Central memory CD8-positive, alpha-beta T cell (primary cell): ENCODE measurements around the gene YTHDF2.
"Not testable (repeated sequence)": the region's sequence is repeated elsewhere in the genome, so short reads cannot be mapped to it uniquely, and the experiment has no call there.

Experiments
- ATAC-seq: fragments of 150-1000 bp; cut with Tn5 transposase; replicated peaks from 2 replicates; pipeline ENCODE4 v1.10.0; 2022; ENCODE audit warnings: mild to moderate bottlenecking, moderate FRiP score, moderate number of reproducible peaks; ENCODE audit not compliant: poor library complexity, severe bottlenecking; ENCODE audit errors: extremely low read depth
- DNase-seq, 2 donors: peaks; one replicate each; pipeline ENCODE4 v3.0.0; 2021; ENCODE audit warnings: low spot score in 2 of 2
- H3K27ac Mint-ChIP-seq: one replicate; pipeline ENCODE4 v1.8.0; 2022; ENCODE audit warnings: low read depth, mild to moderate bottlenecking, moderate library complexity, mixed read lengths
- H3K27me3 Mint-ChIP-seq: one replicate; pipeline ENCODE4 v1.8.0; 2022; ENCODE audit warnings: mixed read lengths
- H3K36me3 Mint-ChIP-seq: one replicate; pipeline ENCODE4 v1.8.0; 2022; ENCODE audit warnings: mild to moderate bottlenecking, moderate library complexity, mixed read lengths; ENCODE audit not compliant: insufficient read depth
- H3K4me1 Mint-ChIP-seq: one replicate; pipeline ENCODE4 v1.8.0; 2022; ENCODE audit warnings: mixed read lengths
- H3K4me3 Mint-ChIP-seq: one replicate; pipeline ENCODE4 v1.8.0; 2022; ENCODE audit warnings: mild to moderate bottlenecking, moderate library complexity, mixed read lengths
- H3K9me3 Mint-ChIP-seq: one replicate; pipeline ENCODE4 v1.8.0; 2022; ENCODE audit warnings: mixed read lengths

The YTHDF2 gene

DNA sequence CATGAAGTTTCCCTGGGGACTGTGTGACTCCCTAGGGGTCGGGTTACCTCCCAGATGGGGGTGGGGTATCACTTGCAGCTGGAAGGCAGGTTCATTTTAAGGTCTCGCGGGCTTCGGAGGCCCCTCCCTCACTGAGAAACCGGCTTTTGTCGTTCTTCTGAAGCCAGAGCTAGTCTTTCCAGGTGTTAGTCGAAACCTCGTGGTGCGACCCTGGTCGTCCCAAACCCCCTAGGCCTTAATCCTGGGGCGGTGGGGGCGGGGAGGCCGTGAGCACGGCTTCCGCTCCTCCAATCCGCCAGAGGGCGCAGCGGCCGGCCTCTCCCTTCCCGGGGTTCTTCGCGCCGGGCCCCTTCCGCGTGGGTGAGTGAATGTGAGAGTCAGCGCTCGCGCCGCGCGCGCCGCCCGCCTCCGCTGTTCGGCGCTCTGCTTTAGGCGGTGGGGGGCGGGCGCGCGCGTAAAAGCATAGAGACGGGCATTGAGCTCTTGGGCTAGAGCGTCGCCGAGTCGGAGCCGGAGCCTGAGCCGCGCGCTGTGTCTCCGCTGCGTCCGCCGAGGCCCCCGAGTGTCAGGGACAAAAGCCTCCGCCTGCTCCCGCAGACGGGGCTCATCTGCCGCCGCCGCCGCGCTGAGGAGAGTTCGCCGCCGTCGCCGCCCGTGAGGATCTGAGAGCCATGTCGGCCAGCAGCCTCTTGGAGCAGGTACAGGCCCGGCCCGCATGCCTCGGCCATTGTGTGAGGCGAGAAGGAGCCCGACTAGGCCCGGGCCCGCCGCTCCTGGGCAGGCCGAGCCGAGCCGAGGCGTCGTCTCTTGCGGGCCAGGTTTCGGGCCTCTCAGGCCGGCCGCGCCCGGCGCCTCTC, at the start of gene YTHDF2:
TSS of gene YTHDF2 (plus strand) at position 491 of the 857 bp plus-strand sequence. CDS start at position 672, 181 bp downstream.
- no peaks in the 10 kb centered on the region for H3K27me3 Mint-ChIP-seq
- peak within 1 kb of the TSS; percentile 99 for H3K4me3 Mint-ChIP-seq
- ATAC-seq: peak; percentile 95

DNA sequence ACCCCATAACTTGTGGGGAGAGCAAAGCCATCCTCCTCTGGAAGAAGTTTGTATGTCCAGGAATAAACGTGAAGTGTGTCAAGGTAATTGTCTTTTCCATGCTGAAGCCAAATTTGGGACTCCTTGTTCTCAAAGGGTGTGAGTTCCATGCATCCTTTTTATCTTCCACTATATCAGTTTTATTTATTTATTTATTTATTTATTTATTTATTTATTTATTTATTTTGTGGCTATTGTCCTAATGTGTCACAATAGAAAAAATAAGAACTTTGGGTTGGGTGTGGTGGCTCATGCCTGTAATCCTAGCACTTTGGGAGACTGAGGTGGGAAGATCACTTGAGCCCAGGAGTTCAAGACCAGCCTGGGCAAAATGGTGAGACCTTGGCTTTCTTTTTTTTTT, 45.1 kb upstream of the YTHDF2 start:
- not testable (repeated sequence) for H3K4me3 Mint-ChIP-seq, ATAC-seq, DNase-seq, H3K4me1 Mint-ChIP-seq, H3K27ac Mint-ChIP-seq, H3K27me3 Mint-ChIP-seq, H3K9me3 Mint-ChIP-seq
- peaks cover 51% of the 10 kb centered on the region for H3K36me3 Mint-ChIP-seq

More for the DNA sequence above, at the start of gene YTHDF2:
- H3K27ac Mint-ChIP-seq: peak within 1 kb of the TSS; percentile 97
- no peaks in the 10 kb centered on the region for H3K9me3 Mint-ChIP-seq
- peak; percentile 95 for DNase-seq
- H3K4me1 Mint-ChIP-seq: peaks cover 27% of the 10 kb centered on the region
- H3K36me3 Mint-ChIP-seq: peaks cover 47% of the 10 kb centered on the region

DNA sequence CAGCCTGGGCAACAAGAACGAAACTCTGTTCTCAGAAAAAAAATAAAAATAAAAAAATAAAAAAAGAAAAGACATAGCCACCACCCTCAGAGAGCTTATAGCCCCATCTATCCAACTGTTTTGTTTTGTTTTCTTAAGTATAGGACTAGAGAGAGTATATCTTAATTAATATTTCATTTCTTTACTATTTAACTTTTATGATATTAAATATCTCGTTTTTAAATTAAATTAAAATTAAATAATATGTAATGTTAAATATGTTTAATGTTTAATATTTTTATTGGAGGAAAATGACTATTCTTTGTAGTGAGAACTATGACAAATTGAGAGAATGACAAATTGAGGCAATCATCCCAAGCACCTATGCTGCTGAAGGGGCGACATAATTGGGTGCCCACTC, 33.1 kb upstream of the YTHDF2 start:
- H3K9me3 Mint-ChIP-seq: no peaks in the 10 kb centered on the region
- H3K27ac Mint-ChIP-seq: no peak overlapping the region
- no peak overlapping the region for H3K4me3 Mint-ChIP-seq

DNA sequence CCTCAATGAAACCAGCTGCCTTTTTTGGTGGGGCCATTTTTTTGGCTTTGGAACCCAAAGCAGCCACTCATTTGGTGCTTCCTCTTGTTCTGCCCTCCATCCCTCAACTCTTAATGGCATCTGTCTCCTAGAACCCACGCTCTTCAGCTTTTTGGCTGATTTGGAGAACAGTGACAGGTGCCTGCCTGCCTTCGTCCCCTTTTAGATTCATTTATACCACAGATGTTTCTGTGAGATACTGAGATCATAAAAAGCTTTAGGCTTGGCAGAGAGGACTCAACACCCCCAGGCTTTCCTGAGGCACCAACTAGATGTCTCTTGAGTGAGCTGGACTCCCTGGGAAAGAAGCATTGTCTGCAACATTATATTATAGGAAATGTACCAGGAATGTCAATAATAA, 20.4 kb upstream of the YTHDF2 start:
- Mint-ChIP-seq H3K27ac (no peak overlapping the region), H3K9me3 (no peaks in the 10 kb centered on the region), H3K4me3 (no peak overlapping the region), H3K27me3 (no peaks in the 10 kb centered on the region), H3K36me3 (peaks cover 32% of the 10 kb centered on the region), H3K4me1 (no peaks in the 10 kb centered on the region)
- no peak for DNase-seq
- ATAC-seq: no peak

More for the DNA sequence above, 33.1 kb upstream of the YTHDF2 start:
- H3K4me1 Mint-ChIP-seq: no peaks in the 10 kb centered on the region
- no peak for ATAC-seq
- no peaks in the 10 kb centered on the region for H3K27me3 Mint-ChIP-seq
- H3K36me3 Mint-ChIP-seq: peaks cover 70% of the 10 kb centered on the region
- no peak for DNase-seq

DNA sequence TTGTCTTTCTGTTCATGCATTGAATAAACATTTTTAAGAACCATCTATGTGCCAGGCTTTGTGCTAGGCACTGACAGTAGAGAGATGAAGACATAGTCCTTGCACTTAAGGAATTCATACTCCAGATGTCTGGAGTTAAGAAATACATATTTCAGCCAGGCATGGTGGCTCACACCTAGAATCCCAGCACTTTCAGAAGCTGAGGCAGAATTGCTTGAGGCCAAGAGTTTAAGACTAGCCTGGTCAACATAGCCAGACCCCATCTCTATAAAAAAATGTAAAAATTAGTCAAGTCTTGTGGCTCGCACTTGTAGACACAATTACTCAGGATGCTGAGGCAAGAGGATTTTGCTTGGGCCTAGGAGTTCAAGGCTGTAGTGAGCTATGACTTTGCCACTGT, 18.6 kb upstream of the YTHDF2 start:
- Mint-ChIP-seq H3K9me3 (no peaks in the 10 kb centered on the region), H3K4me1 (no peaks in the 10 kb centered on the region), H3K27me3 (no peaks in the 10 kb centered on the region), H3K4me3 (no peak overlapping the region), H3K36me3 (peaks cover 18% of the 10 kb centered on the region), H3K27ac (no peak overlapping the region)
- DNase-seq (no peak), ATAC-seq (no peak)

DNA sequence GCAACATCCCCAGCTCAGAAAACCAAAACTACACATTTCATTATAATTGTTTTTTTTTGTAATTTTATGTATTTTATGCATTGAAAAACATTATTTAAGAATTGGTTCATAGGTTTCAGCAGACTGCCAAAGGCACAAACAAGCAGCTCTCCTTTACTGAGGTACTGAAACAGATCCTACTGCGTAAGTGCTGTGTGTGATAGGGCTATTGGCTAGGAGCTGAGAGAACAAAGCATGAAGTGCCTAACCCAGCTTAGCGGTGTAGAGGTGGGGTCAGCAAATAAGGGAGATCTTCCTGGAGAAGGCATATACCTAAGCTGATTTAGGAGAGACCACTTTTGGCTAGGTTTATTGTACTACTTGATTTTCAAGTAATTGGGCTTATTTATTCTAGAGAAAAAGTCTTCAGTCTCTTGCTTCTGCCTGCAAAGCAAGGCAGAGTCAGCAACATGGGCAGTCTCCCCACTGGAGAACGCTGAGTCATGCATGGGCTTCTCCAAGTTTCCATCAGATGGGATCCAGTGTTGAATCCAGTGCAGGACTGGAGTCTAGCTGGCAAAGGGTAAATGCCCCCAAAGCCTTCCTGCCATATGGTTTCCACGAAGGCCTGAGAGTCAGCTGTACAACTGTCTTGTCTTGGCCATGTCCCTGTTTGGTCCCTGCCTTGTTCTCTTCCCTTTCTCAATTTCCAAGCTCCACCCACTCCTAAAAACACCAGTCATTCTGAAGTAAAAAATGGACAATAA, 18.0 kb upstream of the YTHDF2 start:
- H3K36me3 Mint-ChIP-seq: peaks cover 16% of the 10 kb centered on the region
- no peaks in the 10 kb centered on the region for H3K27me3 Mint-ChIP-seq
- H3K4me1 Mint-ChIP-seq: no peaks in the 10 kb centered on the region
- ATAC-seq (no peak), DNase-seq (no peak)
- H3K27ac Mint-ChIP-seq: no peak overlapping the region
- H3K9me3 Mint-ChIP-seq: no peaks in the 10 kb centered on the region
- no peak overlapping the region for H3K4me3 Mint-ChIP-seq

DNA sequence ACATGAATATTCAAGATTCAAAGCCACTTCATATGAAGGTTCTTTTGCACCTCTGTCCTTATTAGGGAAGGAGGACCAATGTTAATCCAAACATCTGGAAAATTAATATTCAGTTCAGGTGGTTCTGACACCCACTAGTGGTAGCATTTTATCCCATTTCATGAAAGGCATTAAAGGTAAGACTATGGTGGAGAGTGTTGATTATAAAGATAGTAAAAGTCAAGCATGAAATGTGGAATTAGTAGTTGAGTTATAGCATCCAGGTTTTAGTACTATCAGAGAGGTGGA, 17.5 kb upstream of the YTHDF2 start:
- H3K4me1 Mint-ChIP-seq: no peaks in the 10 kb centered on the region
- no peak for DNase-seq
- H3K27me3 Mint-ChIP-seq: no peaks in the 10 kb centered on the region
- peaks cover 13% of the 10 kb centered on the region for H3K36me3 Mint-ChIP-seq
- no peak overlapping the region for H3K27ac Mint-ChIP-seq
- no peak for ATAC-seq
- no peak overlapping the region for H3K4me3 Mint-ChIP-seq
- H3K9me3 Mint-ChIP-seq: no peaks in the 10 kb centered on the region

DNA sequence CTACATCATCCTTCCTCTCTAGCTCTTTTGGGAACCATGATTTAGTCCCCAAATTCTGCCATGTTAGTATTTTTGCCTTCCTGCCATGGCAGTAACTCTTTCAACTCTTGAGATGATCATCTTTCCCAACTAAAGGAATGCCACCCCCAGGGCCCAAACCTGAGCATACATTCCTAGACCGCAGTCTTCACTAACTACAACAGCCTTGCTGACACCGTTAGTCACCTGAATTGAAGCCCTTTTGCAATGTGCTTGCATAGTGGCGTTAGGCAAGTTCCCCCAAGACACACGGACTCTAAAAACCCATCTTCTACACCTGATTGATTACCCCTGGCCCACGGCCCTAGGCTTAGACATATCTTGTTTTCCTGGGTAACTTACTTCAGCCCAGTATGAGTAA, 16.4 kb upstream of the YTHDF2 start:
- Mint-ChIP-seq H3K27me3 (no peaks in the 10 kb centered on the region), H3K27ac (no peak overlapping the region), H3K4me3 (no peak overlapping the region), H3K36me3 (peaks cover 6% of the 10 kb centered on the region), H3K4me1 (no peaks in the 10 kb centered on the region), H3K9me3 (no peaks in the 10 kb centered on the region)
- no peak for ATAC-seq
- DNase-seq: no peak

DNA sequence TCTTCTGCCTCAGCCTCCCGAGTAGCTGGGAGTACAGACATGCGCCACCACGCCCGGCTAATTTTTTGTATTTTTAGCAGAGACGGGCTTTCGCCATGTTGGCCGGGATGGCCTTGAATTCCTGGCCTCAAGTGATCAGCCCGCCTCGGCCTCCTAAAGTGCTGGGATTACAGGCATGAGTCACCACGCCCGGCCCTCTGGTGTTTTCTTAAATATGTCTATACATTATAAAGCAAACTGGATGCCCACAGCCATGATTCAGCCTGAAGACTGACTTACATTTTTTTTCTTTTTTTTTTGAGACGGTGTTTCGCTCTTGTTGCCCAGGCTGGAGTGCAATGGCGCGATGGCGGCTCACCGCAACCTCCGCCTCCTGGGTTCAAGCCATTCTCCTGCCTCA, 14.8 kb upstream of the YTHDF2 start:
- DNase-seq, H3K27ac Mint-ChIP-seq, ATAC-seq, H3K27me3 Mint-ChIP-seq, H3K9me3 Mint-ChIP-seq, H3K36me3 Mint-ChIP-seq, H3K4me3 Mint-ChIP-seq, H3K4me1 Mint-ChIP-seq: not testable (repeated sequence)

DNA sequence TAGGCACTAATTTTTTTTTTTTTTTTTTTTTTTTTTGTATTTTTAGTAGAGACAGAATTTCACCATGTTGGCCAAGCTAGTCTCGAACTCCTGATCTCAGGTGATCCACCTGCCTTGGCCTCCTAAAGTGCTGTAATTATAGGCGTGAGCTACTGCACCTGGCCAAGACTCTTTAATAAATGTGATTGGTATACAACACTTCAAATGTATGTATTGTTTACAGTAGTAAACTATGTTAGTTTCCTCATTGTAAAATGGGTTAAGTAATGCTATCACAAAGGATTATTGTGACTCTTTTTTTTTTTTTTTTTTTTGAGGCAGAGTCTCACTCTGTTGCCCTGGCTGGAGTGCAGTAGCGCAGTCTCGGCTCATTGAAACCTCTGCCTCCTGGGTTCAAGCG, 11.4 kb upstream of the YTHDF2 start:
- not testable (repeated sequence) for ATAC-seq, H3K9me3 Mint-ChIP-seq, H3K4me3 Mint-ChIP-seq, H3K4me1 Mint-ChIP-seq, DNase-seq, H3K27ac Mint-ChIP-seq, H3K36me3 Mint-ChIP-seq, H3K27me3 Mint-ChIP-seq

DNA sequence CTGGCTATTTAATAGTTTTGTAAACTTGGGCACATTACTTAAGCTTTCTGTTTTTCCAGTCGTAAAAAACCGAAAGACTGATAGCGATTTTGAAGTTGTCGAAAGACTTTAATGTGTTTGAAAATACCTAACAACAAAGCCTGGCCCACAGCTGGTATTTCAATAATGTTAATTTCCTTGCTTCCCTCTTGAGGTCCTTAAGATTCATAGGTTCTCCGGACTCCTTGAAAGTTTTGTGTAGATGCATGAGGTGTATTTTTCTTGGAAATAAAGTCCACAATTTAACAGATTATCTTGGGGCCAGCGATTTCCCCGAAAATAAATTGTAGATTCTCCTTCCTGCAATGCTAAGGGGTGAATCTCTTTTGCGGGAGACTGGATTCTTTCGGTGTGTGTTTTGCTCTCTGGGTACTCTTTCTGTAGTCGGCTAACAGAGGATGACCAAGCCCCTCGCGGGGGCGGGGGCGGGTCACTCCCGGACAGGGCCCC, 735 bp upstream of the YTHDF2 start:
- ATAC-seq (no peak), DNase-seq (no peak)
- H3K27ac Mint-ChIP-seq: peak overlapping the region; percentile 97
- peak overlapping the region; percentile 99 for H3K4me3 Mint-ChIP-seq
- peaks cover 27% of the 10 kb centered on the region for H3K4me1 Mint-ChIP-seq
- peaks cover 41% of the 10 kb centered on the region for H3K36me3 Mint-ChIP-seq
- no peaks in the 10 kb centered on the region for H3K27me3 Mint-ChIP-seq
- no peaks in the 10 kb centered on the region for H3K9me3 Mint-ChIP-seq

DNA sequence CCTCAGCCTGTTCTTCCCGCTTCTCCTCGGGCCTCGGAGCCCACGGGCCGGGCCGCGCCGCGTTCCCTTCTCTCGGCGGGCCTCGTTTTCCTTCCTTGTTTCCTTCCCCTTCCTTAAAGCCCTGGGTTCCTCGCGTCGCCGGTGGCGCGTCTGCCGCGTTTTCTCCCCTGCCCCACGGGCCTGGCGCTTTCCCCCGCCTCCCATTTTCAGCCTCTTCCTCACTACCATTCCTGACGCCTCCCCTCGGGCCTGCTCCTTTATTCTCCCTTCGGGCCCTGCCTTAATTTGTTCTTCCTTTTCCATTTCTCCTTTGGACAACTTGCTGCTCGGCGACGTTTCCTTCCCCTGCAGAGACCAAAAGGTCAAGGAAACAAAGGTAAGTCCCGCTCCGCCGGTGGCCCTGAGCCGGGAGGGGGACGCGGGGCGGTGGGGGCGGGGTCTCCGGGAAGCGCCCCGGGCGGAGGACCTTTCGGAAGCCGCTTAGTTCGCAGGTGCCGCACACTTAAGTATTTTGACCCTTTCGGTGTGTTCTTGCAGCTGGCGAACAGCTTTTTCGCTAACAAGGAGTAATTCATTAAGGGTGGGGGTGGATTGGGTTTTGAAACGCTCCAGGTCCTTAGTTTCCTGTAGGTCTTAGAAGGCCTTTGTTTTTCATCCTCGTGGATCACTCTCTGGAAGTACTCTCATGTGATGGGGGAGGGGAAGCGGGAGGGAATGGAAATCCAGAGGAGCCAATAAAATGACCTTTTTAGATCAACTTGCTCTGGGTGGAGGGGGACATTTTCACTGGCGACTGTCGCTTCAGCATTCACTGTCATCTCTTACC, 780 bp downstream of the YTHDF2 start:
- Mint-ChIP-seq H3K27me3 (no peaks in the 10 kb centered on the region), H3K4me3 (peak overlapping the region; percentile 99), H3K27ac (peak overlapping the region; percentile 97), H3K36me3 (peaks cover 55% of the 10 kb centered on the region), H3K9me3 (no peaks in the 10 kb centered on the region), H3K4me1 (peaks cover 33% of the 10 kb centered on the region)
- DNase-seq (peak; percentile 14 to 28), ATAC-seq (peak; percentile 7)
